GM10248 (cell line): ENCODE measurements around the gene TMEM132C.

Experiments
- CTCF ChIA-PET: fragments of 300-600 bp; sonication (Branson Sonifier 250); formaldehyde crosslinking; extraction: SDS; loops from one replicate; lab custom pipeline; 2021; ENCODE audit warnings: antibody characterized with exemption; lab: Yijun Ruan, JAX
- POLR2A ChIA-PET: fragments of 350-650 bp; sonication (Branson Sonifier 250); formaldehyde crosslinking; extraction: SDS; loops from one replicate; lab custom pipeline; 2020; ENCODE audit warnings: antibody characterized with exemption; lab: Yijun Ruan, JAX
- DNase-seq: peaks from one replicate; pipeline ENCODE4 v3.0.0; 2012; ENCODE audit errors: extremely low spot score
- CTCF ChIP-seq: IDR thresholded peaks from 2 replicates; pipeline ENCODE4 v1.5.1; 2012; ENCODE audit warnings: mild to moderate bottlenecking, low read depth; ENCODE audit errors: extremely low read depth, missing control alignments, control extremely low read depth

TMEM132C gene

GRCh38 chr12:128743916-128744315, 476.9 kb downstream of the TMEM132C start:
- no peak for DNase-seq
- POLR2A ChIA-PET = no interaction called here
- no peak for TF ChIP-seq CTCF
- CTCF ChIA-PET = interaction anchor here (1.0 kb wide), 1 partner anchor 1168 kb away, joined by 3 read pairs; no protein-coding TSS in a partner anchor

GRCh38 chr12:128745772-128746689, 479.1 kb downstream of the TMEM132C start:
- ChIA-PET CTCF (interaction anchor here (1.7 kb wide), 1 partner anchor 7 kb away, joined by 4 read pairs; no protein-coding TSS in a partner anchor), POLR2A (no interaction called here)
- no peak for TF ChIP-seq CTCF

GRCh38 chr12:128747441-128747840, 480.5 kb downstream of the TMEM132C start:
- DNase-seq = no peak
- TF ChIP-seq CTCF = no peak
- CTCF ChIA-PET = interaction anchor here (1.2 kb wide), 1 partner anchor 11 kb away, joined by 4 read pairs; no protein-coding TSS in a partner anchor
- POLR2A ChIA-PET = no interaction called here

More at GRCh38 chr12:128745772-128746689, 479.1 kb downstream of the TMEM132C start:
- no peak for DNase-seq

GRCh38 chr12:128752386-128752785, 485.4 kb downstream of the TMEM132C start:
- ChIA-PET POLR2A (no interaction called here), CTCF (interaction anchor here (1.2 to 1.3 kb wide), 2 partner anchors 14 to 22 kb away, joined by 3 to 5 read pairs; no protein-coding TSS in a partner anchor)
- TF ChIP-seq CTCF = no peak
- no peak for DNase-seq

GRCh38 chr12:128753438-128753837, 486.5 kb downstream of the TMEM132C start:
- CTCF ChIA-PET = interaction anchor here (1.1 kb wide), 1 partner anchor 8 kb away, joined by 4 read pairs; no protein-coding TSS in a partner anchor
- POLR2A ChIA-PET = interaction anchor here (0.6 kb wide), 1 partner anchor 86 kb away, joined by 3 read pairs; no protein-coding TSS in a partner anchor
- no peak for DNase-seq
- TF ChIP-seq CTCF = no peak

GRCh38 chr12:128754275-128754674, 487.3 kb downstream of the TMEM132C start:
- TF ChIP-seq CTCF = no peak
- DNase-seq = no peak
- ChIA-PET CTCF (interaction anchor here (0.9 kb wide), 1 partner anchor 22 kb away, joined by 3 read pairs; no protein-coding TSS in a partner anchor), POLR2A (no interaction called here)
